ENCODE data around the gene KIFC1.

- TF ChIP-seq CTCF (conservative IDR thresholded peaks at IDR 0.05) (no peak), ZFX (IDR thresholded peaks at IDR 0.05) (no peak)
These were observed 38.7 kb downstream of the KIFC1 start for GRCh38 chr6:33430334-33430733.
